HUES48 (cell line): Measurements from ENCODE around the gene PDGFRB.

Experiments used
- H3K27ac ChIP-seq: one replicate; pipeline ENCODE4 v1.7.0; 2013; ENCODE audit warnings: low read depth, low read length, inconsistent platforms
- H3K27me3 ChIP-seq: 2 replicates; pipeline ENCODE4 v1.6.1; 2013; ENCODE audit warnings: mild to moderate bottlenecking, low read length; ENCODE audit not compliant: control insufficient read depth, insufficient read depth
- H3K36me3 ChIP-seq: 2 replicates; pipeline ENCODE4 v1.6.1; 2013; ENCODE audit warnings: low read length; ENCODE audit not compliant: control insufficient read depth, insufficient read depth
- H3K4me1 ChIP-seq: 2 replicates; pipeline ENCODE4 v1.6.1; 2013; ENCODE audit warnings: mild to moderate bottlenecking, low read length; ENCODE audit not compliant: control insufficient read depth, insufficient read depth
- H3K4me3 ChIP-seq: 2 replicates; pipeline ENCODE4 v1.5.1; 2013; ENCODE audit warnings: mild to moderate bottlenecking, low read depth, low read length
- H3K9ac ChIP-seq: 2 replicates; pipeline ENCODE4 v1.6.1; 2013; ENCODE audit warnings: mild to moderate bottlenecking, low read depth, low read length, moderate library complexity
- H3K9me3 ChIP-seq: 2 replicates; pipeline ENCODE4 v1.6.1; 2013; ENCODE audit warnings: low read length; ENCODE audit not compliant: control insufficient read depth, insufficient read depth

The PDGFRB gene

GRCh38 chr5:150120062-150120441 is 35.6 kb downstream of the PDGFRB start:
- Histone ChIP-seq H3K27ac (no peak overlapping the region), H3K27me3 (no peaks in the 10 kb centered on the region), H3K36me3 (no peaks in the 10 kb centered on the region), H3K9me3 (no peaks in the 10 kb centered on the region), H3K4me1 (no peaks in the 10 kb centered on the region), H3K4me3 (no peak overlapping the region), H3K9ac (no peak overlapping the region)

GRCh38 chr5:150119421-150120061 is 36.1 kb downstream of the PDGFRB start:
- Histone ChIP-seq H3K4me3 (no peak overlapping the region), H3K4me1 (no peaks in the 10 kb centered on the region), H3K9ac (no peak overlapping the region), H3K27ac (no peak overlapping the region), H3K27me3 (no peaks in the 10 kb centered on the region), H3K36me3 (no peaks in the 10 kb centered on the region), H3K9me3 (no peaks in the 10 kb centered on the region)

- Histone ChIP-seq H3K4me1 (no peaks in the 10 kb centered on the region), H3K4me3 (no peak overlapping the region), H3K27ac (no peak overlapping the region), H3K36me3 (no peaks in the 10 kb centered on the region), H3K27me3 (no peaks in the 10 kb centered on the region), H3K9me3 (no peaks in the 10 kb centered on the region), H3K9ac (no peak overlapping the region)
These were observed 37.0 kb downstream of the PDGFRB start for GRCh38 chr5:150118561-150119229.

- no peak overlapping the region for H3K27ac ChIP-seq
- no peak overlapping the region for H3K9ac ChIP-seq
- H3K4me1 ChIP-seq = no peaks in the 10 kb centered on the region; the same call in 1 of the 2 replicates
- H3K4me3 ChIP-seq = no peak overlapping the region
- H3K36me3 ChIP-seq = no peaks in the 10 kb centered on the region
- no peaks in the 10 kb centered on the region for H3K27me3 ChIP-seq
- H3K9me3 ChIP-seq = no peaks in the 10 kb centered on the region
These were observed 37.6 kb downstream of the PDGFRB start for GRCh38 chr5:150117945-150118560.

GRCh38 chr5:150116667-150117400 is 38.8 kb downstream of the PDGFRB start:
- Histone ChIP-seq H3K9ac (no peak overlapping the region), H3K4me3 (no peak overlapping the region), H3K27ac (no peak overlapping the region), H3K36me3 (no peaks in the 10 kb centered on the region), H3K27me3 (no peaks in the 10 kb centered on the region), H3K9me3 (no peaks in the 10 kb centered on the region), H3K4me1 (no peaks in the 10 kb centered on the region; the same call in 1 of the 2 replicates)

GRCh38 chr5:150114773-150115408 is 40.8 kb downstream of the PDGFRB start:
- no peaks in the 10 kb centered on the region for H3K36me3 ChIP-seq
- no peaks in the 10 kb centered on the region; the same call in 1 of the 2 replicates for H3K4me1 ChIP-seq
- H3K4me3 ChIP-seq = no peak overlapping the region
- no peak overlapping the region for H3K27ac ChIP-seq
- no peaks in the 10 kb centered on the region for H3K27me3 ChIP-seq
- no peak overlapping the region for H3K9ac ChIP-seq
- no peaks in the 10 kb centered on the region for H3K9me3 ChIP-seq

GRCh38 chr5:150114102-150114641 is 41.5 kb downstream of the PDGFRB start:
- no peak overlapping the region for H3K9ac ChIP-seq
- H3K27ac ChIP-seq = no peak overlapping the region
- H3K4me1 ChIP-seq = no peaks in the 10 kb centered on the region; the same call in 1 of the 2 replicates
- no peaks in the 10 kb centered on the region for H3K27me3 ChIP-seq
- no peak overlapping the region for H3K4me3 ChIP-seq
- no peaks in the 10 kb centered on the region for H3K9me3 ChIP-seq
- no peaks in the 10 kb centered on the region for H3K36me3 ChIP-seq

GRCh38 chr5:150113047-150113744 is 42.4 kb downstream of the PDGFRB start:
- no peaks in the 10 kb centered on the region for H3K36me3 ChIP-seq
- H3K4me3 ChIP-seq = no peak overlapping the region
- no peaks in the 10 kb centered on the region for H3K9me3 ChIP-seq
- H3K9ac ChIP-seq = no peak overlapping the region
- H3K27ac ChIP-seq = peak overlapping the region; percentile 50
- no peaks in the 10 kb centered on the region for H3K27me3 ChIP-seq
- H3K4me1 ChIP-seq = no peaks in the 10 kb centered on the region; the same call in 1 of the 2 replicates

- Histone ChIP-seq H3K4me1 (no peaks in the 10 kb centered on the region; the same call in 1 of the 2 replicates), H3K4me3 (no peak overlapping the region), H3K27me3 (no peaks in the 10 kb centered on the region), H3K36me3 (no peaks in the 10 kb centered on the region), H3K27ac (peak overlapping the region; percentile 50), H3K9ac (no peak overlapping the region), H3K9me3 (no peaks in the 10 kb centered on the region)
These were observed 43.2 kb downstream of the PDGFRB start for GRCh38 chr5:150112201-150113046.
